HG02870 (cell line): ENCODE measurements around the gene PSMC5.
"Not testable (repeated sequence)": the region's sequence is repeated elsewhere in the genome, so short reads cannot be mapped to it uniquely, and the experiment has no call there.

Experiments used
- ATAC-seq: cut with Tn5 transposase; IDR thresholded peaks from one replicate; pipeline ENCODE4 v1.9.1; 2021; ENCODE audit warnings: mild to moderate bottlenecking, moderate library complexity; ENCODE audit not compliant: unreplicated experiment

Gene PSMC5

DNA sequence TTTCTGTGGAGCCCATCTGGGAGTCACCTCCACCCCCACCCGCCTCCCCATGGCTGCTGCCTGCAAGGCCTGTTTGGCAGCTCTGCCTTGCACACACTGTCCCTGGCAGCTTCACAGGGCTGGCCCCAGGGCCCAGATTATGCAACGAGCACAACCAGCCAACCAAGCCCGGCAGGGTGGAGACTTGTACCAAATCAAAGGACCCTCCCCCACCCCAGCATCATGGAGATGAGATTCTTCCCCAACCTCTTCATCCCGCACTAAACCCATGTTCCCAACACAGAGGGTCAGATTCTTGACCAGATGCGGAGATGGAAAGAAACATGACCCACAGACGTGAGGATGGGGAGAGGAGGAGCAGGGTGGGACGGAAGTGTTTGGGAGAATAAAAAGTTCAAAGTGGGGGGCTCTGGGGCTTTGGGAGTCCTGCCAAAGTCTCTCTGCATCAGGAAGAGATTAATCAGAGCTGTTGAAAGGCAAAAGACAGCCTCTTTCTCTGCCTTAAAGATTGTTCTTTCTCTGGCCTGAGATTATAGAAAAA is 11.5 kb downstream of the PSMC5 start:
- ATAC-seq = no peak

DNA sequence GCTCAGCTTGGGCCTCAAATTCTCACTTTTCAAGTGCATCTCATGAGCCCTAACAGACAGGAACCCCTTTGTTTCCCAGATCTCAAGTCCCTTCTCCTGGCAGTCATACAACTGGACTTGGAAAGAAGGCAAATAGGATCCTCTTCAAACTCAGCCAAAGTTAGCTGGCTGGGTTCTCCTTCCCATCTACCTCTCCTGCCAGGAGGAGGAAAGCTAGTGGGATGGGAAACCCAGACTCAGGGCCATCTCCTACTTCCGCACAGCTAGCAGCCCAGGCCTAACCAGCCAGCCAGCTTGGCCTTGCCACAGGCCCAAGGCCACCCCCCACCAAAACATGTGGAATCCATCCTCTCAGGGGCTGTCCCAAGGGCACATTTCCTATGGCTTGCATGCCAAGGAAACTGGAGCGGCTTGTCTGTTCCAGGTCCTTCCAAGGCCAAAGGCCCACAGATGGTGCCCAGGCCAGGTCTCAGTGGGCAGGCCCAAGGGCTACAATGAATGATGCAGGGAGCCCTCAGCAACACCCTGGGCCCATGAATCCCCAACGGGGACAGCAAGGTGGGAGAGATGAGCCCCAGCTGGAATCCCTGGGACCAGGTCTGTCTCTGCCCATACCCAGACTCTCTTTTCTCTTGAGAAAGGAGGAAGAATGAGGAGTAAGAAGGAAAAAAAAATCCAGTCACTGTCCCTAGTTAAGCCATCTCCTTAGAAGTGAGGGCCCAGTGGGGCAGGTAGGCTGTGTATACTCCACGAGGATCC is 13.5 kb downstream of the PSMC5 start:
- no peak for ATAC-seq

DNA sequence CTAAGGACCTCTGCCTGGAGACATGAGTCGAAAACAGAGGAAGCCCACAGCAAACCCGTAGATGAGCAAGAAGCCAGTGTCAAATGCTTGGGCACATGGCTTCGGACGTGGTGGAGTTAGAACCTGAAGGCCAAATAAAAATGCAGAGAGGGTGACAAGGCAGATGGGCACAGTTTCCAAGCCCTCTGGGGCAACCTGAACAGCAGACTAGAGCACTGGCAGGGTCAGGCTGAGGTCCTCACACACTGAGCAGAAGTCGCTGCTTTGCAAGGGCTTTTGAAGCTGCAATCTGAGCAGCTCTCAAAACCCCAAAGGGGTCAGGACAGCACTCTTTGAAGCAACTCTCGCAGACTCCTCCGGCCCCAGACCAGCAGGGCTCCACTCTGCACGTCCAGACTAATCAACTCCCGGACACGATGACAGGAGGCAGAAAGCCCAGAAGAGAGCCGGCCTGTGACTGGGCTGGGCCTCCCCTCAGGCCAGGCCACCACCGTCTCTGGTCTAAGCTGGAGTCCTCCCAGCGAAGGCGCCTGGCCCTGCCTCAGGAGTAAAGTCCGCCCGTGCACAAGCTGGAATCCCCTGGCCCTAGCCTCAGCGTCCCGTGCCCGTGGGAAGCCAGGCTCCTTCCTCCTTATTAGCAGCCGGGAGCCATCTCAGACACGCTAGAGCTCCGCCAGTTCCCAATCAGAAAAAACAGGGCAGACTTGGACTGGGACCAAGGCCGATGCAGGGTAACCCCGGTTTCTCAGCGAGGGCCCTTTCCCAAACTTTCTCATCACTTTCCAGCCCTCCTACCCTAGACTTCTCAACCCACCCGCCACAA is 14.3 kb downstream of the PSMC5 start:
- ATAC-seq = no peak

DNA sequence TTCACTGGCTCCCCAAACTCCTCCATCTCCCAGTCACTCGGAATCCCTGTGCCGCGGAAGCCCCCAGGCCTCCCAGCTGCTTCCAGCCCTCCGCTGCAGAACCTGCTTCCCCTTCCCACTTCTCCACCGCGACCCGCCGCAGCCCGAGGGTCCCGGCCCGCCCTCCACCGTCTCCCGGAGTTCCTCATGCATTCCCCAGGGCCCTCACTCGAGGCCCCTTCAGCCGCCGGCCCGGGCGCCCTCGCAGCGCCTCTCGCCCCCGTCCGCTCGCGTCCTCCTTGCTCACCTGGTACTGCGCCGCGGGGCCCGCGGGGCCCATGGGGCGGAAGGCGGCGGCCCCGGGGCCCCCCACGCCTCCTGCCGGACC is 14.9 kb downstream of the PSMC5 start:
- peak; percentile 7 for ATAC-seq

DNA sequence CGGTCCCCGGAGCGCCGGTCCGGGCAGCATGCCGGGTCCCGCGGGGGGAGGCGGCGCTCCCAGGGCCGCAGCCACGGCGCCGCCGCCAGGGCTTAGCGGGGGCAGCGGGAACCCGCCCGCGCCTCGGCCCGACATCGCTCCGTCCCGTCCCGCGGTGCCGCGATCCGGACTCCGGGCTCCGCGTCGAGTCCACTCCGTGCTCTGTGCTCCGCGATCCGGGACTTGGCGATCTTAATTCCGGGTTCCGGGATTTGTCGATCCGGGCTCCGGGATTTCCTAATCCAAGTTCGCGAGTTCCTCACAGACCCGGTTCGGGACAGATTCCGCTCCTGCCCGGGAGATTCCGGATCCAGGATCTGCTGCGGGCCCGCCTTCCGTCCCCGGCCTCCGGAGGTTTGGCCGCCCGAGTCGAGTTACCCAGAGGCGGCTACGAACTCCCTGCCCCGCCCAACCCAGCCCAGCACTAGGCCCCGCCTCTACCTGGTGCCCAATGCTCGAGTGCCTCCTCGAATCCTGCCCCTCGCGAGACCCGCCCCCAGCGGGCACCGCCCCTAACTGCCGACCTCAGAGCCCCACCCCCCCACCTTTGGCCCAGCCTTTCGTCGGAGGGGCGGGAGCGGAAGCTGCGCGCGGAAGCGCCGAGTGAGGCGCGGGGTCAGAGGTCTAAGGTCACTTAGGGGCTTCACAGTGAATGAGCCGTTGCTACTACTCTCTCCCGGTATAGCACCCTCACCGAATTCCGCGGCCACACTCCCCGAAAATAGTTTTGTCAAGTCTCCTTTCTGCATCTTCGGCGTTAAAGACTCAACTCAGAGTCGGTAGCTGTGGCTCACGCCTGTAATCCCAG is 15.5 kb downstream of the PSMC5 start, which contains the start of gene SMARCD2:
Gene SMARCD2 (minus strand): TSS at position 146 of the 847 bp plus-strand sequence. CDS start 11 bp downstream, at position 135.
- peak; percentile 85 for ATAC-seq

DNA sequence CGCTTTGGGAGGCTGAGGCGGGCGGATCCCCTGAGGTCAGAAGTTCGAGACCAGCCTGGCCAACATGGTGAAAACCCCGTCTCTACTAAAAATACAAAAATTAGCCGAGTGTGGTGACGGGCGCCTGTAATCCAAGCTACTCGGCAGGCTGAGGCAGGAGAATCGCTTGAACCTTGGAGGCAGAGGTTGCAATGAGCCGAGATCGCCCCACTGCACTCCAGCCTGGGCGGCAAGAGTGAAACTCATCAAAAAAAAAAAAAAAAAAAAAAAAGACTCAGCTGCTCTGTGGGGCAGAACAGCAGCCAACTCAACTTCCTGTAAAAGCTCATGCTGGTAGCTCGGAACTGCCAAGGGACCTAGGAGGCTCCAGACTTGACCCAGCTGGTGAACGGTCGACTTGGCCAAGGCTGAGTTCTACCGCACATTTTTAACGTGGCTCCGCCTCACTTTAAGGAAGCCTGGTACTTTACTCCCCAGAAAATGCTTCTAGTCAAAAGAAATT is 16.2 kb downstream of the PSMC5 start:
- not testable (repeated sequence) for ATAC-seq

DNA sequence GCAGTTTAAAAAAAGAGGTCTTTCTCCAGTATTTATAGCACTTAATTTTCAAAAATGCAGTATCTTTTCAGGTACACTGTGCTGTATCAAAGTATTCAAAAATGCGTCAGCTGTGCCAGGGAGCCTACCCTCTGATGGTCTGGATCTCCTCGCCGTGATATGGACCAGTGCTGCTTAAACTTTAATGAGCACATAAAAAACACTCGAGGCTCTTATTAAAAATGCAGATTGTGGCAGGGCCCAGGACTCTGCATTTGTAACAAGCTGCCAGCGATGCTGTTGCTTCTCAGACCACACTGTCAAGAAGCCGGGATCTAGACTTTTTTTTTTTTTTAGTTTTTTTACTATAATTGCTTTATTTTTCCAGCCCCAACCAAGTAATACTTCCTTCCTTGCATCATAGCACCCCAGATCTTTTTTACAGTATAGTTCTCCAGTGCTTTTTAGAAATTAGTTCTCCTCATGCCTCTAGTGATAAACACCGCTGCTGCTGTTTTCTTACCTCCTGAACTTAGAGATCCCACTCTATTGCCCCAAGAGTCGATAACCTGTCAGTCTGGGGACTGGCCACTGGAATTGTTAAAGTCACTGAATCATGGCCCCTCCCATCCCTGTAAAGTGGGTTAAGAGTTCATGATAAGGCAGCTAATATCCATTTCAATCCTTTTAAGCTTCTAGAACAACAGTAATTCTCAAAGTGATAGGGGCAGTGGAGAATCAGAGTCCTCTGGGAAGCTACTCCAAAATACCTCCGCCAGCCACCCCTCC is 16.9 kb downstream of the PSMC5 start:
- ATAC-seq = no peak

DNA sequence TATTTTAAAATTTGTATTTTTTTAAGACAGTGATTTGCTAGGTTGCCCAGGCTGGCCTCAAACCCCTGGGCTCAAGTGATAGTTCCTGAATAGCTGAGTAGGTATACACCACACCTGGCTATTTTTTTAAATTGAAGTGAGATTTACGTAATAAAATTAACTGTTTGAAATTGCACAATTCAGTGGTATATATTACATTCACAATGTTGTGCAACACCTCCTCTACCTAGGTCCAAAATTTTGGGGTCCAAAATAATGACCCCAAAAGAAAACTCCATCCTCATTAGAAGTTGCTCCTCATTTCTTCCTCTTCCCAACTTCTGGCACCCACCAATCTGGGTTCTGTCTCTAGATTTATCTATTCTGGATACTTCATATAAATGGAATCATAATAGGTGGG is 18.3 kb downstream of the PSMC5 start:
- ATAC-seq = no peak

DNA sequence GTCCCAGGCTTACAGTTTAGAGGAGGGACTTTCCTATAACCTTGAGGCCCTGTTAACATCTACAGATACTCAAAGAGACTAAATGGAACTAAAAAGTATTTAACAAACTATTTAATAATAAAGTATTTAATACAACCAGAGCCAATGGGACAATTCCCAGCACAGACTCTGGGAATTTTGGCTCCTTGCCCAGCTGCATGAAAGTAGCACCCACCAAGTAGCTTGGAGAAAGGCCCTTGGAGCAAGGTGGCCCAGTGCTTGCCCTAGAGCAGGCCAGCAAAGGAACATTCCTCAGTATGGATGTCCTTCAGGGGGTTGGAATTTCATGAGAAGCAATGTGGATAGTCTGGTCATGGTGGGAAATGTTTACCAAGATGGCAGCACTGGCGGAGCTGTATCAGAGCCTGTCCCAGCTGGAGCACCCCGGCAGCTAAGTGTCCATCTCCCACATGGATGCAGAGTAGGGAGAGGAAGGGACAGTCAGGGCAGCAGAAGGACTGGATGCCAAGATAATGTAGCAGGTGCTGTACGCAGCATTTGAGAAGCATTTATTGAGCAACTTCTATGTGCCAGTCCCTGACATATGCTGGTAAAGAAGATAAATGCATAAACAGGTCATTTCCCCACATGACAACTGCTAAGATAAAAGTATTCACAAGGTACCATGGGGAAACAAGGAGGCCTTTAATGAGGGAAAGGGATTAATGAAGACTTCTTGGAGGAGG is 20.5 kb downstream of the PSMC5 start:
- ATAC-seq = no peak

DNA sequence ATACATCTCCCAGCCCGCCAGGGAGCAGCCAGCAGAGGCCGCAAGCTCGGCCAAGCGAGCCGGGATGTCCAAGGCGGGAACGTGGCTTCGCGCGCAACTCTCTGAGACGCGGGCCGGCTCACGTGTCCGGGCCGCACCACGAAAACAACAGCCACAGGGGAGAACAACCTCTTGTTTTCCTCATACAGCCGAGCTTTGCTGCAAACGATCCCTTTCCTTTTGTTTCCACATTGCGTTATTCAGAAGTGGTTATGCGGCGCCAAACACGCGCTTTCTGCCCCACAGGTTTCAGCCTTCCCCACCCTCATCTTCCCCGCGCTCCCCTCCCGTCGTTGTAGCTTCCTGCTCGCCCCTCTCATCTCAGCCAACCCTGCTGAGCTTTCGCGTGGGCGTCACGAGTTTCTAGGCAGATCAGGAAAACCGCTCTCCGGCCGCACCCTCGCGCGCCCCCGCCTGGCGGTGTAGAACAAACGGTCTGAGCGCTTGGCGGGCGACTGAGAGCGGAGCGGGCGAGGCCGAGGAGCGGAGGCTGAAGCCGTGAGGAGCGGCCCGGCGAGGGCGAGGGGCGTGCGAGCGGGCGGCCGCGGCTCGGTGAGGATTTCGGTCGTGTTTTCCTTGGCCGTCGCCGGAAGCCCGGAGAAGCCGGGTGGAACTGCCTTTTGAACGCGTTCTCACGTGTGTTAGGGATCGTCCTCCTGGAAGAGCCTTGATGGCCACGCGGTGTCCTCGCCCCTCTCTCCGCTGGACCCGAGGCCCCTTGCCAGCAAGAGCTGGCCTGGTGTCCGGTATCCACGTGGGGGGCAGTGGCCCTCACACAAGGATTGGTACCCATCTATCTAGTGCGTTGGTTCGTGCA is 21.8 kb downstream of the PSMC5 start:
- ATAC-seq = peak; percentile 76

DNA sequence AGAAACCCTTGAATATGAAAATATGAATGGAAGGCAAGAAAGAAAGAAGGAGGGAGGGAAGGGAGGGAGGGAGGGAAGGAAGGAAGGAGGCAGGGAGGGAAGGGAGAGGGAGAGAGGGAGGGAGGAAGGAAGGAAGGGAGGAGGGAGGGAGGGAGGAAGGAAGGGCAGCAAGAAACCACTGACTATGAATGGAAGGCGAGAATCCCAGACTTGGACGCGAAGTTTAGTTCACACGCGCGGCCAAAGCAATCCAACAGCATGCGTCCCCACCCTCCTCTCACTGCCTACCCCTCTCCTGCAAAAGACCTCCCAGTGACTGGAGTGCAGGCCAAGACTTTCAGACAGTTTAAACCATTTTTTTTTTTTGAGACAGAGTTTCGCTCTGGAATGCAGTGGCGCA is 23.2 kb downstream of the PSMC5 start:
- ATAC-seq = no peak

DNA sequence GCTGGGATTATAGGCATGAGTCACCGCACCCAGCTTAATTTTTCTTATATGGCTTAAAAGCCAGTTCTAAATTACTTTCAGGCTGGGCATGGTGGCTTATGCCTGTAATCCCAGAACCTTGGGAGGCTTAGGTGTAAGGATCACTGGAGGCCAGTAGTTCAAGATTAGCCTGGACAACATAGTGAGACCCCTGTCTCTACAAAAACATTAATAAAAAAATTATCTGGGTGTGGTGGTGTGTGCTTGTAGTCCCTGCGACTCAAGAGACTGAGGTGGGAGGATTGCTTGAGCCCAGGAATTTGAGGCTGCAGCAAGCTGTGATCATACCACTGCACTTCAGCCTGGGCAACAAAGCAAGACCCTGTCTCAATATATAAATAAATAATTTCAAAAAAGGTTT is 26.0 kb downstream of the PSMC5 start:
- ATAC-seq = no peak

DNA sequence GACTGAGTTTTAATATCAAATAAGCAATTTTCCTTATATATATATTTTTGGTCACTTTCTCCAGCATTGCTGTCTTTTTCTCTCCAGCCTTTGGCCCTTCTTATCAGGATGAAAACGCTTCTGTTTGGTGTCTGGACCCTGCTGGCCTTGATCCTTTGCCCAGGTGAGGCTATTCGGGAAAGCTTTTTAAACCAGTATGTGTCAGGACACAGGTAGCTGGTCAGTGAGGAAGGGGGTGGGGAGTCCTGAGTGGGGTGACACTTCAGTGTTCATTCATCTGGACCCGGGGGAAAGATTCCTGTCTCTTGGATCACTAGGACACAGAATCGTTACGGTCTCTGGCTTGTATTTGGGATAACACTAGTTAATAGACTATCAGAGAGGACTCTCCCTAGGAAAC is 27.5 kb downstream of the PSMC5 start:
- ATAC-seq = no peak

DNA sequence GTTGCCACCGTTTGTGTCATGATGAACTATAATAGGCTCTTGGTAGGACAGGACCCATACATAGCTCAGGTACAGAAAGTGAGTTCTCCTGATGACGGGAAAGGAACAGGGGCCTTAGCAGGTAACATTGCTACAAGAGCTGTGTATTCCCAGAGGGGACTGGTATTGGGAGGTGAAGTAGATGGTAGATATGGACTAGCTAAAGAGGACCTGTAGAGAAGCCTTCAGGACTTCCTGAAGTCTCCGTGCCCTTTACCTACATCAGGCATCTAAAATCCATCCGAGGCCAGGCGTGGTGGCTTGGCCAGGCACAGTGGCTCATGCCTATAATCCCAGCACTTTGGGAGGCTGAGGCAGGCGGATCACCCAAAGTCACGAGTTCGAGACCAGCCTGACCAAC is 28.0 kb downstream of the PSMC5 start:
- no peak for ATAC-seq

DNA sequence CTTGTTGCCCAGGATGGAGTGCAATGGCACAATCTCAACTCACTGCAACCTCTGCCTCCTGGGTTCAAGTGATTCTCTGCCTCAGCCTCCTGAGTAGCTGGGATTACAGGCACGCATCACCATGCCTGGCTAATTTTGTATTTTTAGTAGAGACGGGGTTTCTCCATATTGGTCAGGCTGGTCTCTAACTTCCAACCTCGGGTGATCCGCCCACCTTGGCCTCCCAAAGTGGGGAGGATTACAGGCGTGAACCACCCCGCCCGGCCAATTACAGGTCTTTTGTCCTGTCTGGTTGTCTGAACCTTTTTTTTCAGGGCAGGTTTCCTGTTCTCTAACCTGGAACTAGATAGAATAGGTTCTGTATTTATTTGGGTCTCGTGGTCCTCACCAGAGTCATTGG is 29.2 kb downstream of the PSMC5 start:
- ATAC-seq = not testable (repeated sequence)

DNA sequence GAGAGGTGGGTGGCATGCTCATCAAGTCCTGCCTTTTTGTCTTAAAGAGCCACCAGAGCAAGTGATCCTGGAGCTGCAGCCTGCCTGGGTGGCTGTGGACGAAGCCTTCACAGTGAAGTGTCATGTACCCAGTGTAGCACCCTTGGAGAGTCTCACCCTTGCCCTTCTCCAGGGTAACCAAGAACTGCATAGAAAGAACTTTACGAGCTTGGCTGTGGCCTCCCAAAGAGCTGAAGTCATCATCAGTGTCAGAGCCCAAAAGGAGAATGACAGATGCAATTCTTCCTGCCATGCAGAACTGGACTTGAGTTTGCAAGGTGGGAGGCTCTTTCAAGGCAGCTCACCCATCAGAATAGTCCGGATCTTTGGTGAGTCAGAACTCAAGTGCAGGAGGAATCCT is 32.0 kb downstream of the PSMC5 start:
- no peak for ATAC-seq

DNA sequence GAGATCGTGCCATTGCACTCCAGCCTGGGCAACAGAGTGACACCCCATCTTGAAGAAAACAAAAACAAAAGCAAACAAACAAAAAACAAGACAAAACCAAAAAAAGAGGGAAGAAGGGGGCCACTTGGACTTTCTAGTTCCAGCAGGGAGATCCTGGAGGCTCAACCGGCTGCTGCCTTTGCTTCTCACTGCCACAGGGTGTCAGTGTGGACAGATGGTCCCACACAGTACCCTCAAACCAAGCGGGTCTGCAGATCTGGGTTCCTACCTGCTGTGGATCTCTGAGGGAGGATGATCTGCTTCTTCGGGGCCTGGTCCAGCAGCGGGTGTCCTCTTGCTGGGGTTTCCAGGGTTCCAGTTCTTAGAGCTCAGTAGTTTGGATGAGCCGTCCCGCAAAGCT is 39.4 kb downstream of the PSMC5 start:
- not testable (repeated sequence) for ATAC-seq

DNA sequence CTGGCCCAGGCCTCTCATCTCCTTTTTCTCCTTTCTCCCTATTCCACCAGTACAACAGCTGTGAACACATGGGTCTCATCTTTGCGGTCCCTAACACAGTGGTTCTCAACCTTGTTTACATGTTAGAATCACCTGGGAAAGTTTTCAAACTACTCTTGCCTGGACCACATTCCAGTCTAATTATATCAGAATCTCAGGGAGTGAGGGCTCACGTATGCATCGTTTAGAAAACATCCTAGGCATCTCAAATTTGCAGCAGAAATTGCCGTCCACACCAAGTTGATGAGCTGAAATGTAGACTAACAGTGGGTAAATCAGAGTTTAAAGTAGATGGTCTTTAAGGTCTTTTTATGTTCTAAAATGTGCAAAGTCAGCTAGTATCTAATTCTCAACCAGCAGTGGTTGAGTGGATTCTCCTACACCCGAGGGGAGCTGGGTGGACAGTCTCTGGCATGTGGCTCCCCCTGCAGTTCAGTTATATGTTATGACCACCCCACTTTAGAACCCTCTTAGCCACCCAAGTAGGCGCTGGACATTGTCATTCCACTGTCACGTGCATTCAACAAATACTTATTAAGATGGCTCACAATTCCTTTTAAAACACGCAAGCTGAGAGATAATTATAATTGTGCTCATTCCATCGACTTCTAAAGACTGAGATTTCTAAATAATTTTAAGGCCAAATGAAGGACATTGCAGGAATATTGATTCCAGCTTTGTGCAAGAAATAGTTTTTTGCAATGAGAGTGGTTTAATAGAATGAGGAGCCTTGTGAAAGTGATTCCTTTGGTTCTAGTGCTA is 42.5 kb downstream of the PSMC5 start:
- ATAC-seq = not testable (repeated sequence)
